Middle frontal gyrus (tissue), 1 donor: Measurements from ENCODE around the gene GRIN3B.
A peak's percentile ranks its signal among the peaks of the same experiment; 100 is the strongest.
"Not testable (repeated sequence)": the region's sequence is repeated elsewhere in the genome, so short reads cannot be mapped to it uniquely, and the experiment has no call there.

Source experiments
- DNase-seq: peaks from one replicate; pipeline ENCODE4 v3.0.0-alpha.2; 2015; ENCODE audit warnings: low spot score; ENCODE audit errors: extremely low spot score

Gene GRIN3B

DNA sequence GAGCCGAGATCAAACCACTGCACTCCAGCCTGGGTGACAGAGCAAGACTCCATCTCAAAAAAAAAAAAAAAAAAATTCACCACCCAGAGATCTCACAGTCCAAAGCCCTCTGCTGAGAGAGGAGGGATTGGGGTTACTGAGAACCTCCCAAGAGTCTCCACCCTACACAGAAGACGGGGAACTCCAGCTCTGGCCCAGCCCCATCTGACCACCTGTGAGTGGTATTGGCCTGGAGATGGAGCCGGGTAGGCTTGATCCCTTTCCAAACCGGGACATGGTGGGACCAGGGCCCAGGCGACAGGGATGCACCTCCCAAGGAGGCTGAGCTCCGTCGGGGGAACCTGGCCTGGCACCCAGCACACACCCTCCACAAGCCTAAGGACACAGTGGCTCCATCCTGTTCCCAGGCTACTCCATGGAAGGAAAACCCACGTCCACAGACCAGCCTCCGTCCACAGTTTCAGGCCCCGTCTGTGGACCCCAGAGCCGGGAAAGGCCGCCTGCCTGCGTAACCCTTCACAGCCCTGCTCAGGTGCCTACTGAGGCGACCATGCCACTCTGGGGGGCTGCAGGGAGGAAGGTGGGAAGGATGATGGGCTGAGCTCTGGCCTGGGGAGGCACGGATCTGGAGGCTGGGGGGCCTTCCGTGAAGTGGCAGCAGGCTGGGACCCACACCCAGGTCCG is 18.9 kb downstream of the GRIN3B start:
- no peak for DNase-seq

GRCh38 chr19:1019616-1019961 is 19.4 kb downstream of the GRIN3B start:
- DNase-seq, result no peak

DNA sequence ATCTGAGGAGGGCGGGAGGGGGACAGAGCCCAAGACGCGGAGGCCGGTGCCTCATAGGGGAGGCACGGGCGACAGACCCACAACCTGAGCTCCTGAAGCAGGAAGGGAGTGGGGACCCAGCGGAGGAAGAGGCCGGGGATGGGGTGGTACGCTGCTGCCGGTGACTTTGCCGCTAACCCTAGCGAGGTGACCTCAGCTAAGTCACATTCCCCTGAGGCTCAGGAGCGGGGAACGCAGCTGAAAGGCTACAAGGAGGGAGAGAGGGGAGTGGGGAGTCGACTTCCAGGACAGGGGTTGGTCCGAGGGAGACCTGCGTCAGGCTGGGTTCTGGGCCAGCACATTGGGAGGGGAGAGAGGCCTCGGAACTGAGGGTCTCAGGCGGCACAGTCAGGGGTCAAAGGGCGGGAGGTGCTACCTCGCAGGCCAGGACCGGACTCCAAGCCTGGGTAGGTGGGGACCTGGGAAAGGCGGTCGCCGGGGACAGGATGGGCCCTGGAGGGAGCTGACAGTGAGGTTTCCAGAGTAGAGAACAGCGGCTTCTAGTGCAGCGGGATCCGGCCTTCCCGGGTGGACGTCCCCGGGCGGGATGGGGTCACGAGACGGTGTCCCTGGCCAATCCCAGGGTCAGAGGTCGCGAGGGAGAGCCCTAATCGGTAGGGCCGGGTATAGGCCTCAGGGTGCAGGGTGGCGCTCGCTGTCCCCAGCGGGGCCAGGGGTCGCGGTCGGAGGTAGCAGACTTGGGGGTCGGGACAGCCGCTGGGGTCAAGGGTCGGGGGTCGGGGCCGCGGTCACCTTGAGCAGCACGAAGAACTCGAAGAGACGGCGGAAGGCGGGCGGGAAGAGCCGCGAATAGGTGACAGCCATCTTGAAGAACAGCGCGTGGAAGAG is 20.0 kb downstream of the GRIN3B start:
- no peak for DNase-seq

DNA sequence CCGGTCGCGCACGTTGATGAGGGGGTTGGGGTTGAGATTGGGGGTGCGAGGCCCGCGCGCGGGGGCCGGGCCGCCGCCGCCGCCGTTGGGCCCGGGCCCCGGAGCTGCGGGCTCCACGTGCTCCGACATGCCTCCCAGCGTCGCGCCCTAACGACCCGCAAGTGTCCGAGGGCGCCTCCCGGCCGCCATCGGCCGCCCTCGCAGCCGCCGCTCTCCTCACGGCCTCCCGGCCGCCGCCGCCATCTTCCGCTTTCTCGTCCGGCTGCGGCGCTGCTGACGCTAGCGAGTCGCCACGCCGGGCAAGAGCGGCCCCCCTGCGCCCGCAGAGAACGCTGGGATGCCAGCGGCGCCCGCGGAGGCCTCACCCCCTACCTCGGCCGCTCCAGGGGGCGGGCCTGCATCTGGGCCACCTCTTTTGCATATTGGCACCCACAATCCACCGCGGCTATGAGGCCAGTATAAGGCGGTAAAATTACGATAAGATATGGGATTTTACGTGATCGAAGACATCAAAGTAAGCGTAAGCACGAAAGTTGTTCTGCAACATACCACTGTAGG is 20.7 kb downstream of the GRIN3B start, which contains the start of gene TMEM259:
TSS of gene TMEM259 (minus strand) at position 256 of the 558 bp plus-strand sequence. CDS start at position 129, 127 bp downstream.
- peak; percentile 91 for DNase-seq

DNA sequence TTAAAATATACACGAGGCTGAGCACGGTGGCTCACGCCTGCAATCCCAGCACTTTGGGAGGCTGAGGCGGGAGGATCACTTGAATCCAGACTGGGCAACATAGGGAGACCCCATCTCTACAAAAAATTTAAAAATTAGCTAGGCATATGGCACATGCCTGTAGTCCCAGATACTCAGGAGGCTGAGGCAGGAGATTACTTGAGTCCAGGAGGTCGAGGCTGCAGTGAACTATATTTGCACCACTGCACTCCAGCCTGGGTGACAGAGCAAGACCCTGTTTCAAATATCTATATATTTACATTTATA is 23.6 kb downstream of the GRIN3B start:
- DNase-seq, result not testable (repeated sequence)

GRCh38 chr19:1025080-1025479 is 24.9 kb downstream of the GRIN3B start:
- DNase-seq, result not testable (repeated sequence)

- no peak for DNase-seq
Measured at GRCh38 chr19:1025960-1026782, 26.0 kb downstream of the GRIN3B start, which contains the start of gene CNN2. CNN2 (plus strand) TSS chr19:1026608; CDS start chr19:1026662, 54 bp downstream.

DNA sequence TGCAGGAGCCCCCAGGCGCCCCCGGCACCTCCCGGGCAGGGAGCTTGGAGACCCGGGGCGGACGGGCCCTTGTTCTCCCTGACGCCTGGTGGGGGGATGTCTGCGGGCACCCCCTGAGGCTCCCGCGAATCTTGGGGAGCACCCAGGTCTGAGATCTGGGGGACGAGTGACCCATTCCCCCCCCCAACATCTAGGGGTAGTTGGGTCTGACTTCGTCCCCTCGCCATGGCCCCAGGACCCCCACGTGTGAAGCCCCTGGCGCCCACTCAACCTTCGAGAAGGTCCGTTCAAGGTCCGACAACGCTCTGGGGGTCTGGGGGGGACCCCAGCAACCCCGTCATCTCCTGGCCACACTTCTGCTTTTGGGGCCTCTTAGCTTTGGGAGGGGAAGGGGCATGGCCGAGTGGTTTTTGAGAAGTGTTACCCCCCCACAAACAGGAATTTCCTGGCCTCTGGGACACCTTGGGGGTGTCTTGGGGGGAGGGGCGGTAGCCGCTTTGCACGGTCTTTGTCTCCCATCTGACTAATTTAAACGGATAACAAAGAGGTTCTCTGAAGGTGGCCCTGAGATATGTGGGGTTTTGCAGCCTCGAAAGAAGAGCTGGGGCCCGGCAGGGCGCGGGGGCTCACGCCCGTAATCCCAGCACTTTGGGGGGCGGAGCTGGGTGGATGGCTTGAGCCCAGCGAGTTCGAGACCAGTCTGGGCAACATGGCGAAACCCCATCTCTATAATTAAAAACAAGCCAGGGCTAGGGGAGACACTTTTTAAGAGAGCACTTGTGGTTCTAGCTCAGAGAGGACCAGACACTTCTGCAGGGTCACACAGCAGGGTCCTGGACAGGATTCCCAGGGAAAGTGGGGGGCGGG is 26.8 kb downstream of the GRIN3B start:
- no peak for DNase-seq

DNA sequence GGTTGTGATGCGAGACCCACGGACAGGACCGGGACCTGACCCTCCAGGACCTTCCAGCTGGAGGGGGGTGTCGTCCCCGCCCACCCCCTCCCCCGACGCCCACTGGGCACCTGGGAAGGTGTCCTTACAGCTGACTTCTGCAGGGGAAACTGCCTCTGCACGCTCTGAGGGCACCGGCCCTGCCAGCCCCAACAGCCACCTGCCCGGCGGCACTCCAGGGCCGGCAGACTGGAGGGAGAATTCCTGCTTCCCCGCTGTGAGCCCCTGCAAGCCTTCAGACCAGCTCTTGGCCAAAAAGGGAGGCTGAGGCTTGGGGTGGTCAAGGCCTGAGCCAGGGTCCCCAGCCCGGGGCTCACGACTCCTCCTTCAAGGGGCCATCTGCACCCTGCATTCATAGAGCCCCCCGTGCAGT is 27.4 kb downstream of the GRIN3B start:
- DNase-seq, result no peak

DNA sequence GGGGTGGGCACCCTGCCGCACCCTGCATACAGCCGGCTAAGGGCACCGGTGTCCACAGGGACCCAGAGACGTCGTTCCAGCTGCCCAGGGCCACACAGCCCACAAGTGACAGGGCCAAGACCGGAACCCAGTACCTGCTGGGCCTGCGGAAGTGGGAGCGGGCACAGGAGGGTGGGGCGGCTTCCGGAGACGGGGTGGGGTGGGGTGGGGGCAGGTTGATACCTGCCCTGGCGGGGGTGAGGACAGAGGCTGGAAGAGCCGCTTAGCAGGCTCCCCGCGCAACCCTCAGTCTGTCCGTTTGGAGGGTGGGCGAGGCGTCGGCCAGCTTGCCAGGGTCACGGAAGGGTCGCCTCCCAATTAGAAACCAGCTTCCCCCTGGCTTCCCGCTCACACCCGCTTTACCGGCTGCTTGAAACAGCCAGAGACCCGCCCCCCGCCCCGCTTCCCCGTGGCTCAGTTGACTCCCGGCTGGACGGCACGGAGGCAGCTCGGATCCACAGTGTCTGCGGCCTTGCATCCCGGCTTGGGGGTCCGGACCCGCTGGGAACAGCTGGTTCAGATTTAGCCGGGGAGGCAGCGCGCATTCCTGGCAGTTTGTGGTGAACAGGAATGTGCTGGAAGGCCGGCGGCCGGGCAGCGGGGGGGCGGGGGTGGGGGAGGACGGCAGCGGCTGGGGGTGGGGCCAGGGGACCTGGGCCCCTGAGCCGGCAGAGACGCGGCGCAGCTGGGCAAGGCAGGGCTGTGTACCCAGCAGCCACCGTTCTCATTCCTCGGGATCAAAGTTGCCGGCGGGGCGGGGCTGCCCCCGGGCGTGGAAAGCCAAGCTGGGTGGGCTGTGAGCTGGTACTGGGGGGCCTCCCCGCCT is 28.1 kb downstream of the GRIN3B start:
- DNase-seq, result no peak

GRCh38 chr19:1032264-1032867 is 32.1 kb downstream of the GRIN3B start:
- no peak for DNase-seq

DNA sequence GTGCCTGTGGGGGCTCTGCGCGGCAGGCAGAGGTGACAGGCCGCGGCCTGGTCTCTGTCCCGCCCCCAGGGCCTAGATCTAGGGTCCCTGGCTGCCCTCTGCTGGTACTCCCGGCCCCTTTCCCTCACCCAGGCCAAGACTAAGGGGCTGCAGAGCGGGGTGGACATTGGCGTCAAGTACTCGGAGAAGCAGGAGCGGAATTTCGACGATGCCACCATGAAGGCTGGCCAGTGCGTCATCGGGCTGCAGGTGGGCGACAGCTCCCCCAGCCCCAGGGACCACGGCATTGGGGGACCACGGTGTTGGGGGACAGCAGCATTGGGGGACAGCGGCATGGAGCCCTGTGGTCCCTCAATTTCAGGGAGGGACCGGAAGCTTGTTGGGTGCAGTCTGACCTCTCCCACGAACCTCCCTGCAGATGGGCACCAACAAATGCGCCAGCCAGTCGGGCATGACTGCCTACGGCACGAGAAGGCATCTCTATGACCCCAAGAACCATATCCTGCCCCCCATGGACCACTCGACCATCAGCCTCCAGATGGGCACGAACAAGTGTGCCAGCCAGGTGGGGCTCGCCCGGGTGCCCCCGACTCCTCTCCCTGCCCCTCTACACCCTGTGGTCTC is 35.9 kb downstream of the GRIN3B start:
- no peak for DNase-seq

DNA sequence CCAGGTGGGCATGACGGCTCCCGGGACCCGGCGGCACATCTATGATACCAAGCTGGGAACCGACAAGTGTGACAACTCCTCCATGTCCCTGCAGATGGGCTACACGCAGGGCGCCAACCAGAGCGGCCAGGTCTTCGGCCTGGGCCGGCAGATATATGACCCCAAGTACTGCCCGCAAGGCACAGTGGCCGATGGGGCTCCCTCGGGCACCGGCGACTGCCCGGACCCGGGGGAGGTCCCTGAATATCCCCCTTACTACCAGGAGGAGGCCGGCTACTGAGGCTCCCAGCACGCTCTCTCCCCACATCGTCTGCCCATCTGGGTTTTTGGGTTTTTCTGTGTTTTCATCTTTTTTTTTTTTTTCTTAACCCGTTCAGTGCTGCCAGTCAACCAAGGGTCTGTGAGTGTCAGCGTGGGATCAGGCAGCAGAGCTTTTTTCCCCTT is 37.4 kb downstream of the GRIN3B start:
- DNase-seq, result no peak

- DNase-seq, result no peak
Measured at GRCh38 chr19:1038978-1039645, 38.9 kb downstream of the GRIN3B start.

DNA sequence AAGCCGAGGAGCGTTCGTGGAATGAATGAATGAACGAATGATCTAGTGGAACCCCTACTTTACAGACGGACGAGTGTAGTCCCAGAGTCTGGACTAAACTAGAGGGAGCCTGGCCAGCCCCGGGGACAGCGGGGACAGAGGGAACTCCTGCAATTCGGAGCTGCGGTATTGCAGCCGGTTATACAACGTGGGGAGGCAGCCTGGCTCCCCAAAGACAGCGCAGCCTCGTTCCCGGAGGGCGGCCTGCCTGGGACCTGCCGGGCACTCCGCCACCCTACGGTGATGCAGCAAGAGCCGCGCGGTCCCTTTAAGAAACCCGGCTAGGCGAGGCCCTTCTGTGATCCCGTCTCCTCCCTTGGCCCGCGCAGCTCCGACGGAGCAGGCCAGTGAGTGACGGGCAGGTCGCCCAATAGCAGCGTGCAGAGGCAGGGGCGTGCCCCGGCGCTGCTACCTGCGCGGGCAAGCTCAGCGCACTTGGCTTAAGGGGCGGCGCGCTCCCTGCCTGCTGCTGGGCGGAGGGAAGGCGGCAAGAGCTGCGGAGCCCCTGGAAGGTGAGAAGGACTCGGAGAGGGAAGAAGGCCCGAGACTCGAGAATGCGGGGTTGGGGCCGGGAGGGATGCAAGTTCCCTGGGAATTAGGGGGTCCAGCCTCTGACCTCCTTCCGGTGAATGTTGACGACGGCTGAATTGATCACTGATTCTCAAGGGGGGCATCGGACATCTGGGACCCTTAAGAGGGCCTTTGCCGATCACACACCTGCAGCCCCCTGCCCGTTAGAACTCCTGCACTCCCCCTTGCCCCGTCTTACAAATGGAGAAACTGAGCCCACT is 39.6 kb downstream of the GRIN3B start, which contains the start of gene ABCA7:
TSS of gene ABCA7 (plus strand) at position 462 of the 830 bp plus-strand sequence. CDS start 1,255 bp downstream, outside the sequence.
- DNase-seq, result peak; percentile 85

DNA sequence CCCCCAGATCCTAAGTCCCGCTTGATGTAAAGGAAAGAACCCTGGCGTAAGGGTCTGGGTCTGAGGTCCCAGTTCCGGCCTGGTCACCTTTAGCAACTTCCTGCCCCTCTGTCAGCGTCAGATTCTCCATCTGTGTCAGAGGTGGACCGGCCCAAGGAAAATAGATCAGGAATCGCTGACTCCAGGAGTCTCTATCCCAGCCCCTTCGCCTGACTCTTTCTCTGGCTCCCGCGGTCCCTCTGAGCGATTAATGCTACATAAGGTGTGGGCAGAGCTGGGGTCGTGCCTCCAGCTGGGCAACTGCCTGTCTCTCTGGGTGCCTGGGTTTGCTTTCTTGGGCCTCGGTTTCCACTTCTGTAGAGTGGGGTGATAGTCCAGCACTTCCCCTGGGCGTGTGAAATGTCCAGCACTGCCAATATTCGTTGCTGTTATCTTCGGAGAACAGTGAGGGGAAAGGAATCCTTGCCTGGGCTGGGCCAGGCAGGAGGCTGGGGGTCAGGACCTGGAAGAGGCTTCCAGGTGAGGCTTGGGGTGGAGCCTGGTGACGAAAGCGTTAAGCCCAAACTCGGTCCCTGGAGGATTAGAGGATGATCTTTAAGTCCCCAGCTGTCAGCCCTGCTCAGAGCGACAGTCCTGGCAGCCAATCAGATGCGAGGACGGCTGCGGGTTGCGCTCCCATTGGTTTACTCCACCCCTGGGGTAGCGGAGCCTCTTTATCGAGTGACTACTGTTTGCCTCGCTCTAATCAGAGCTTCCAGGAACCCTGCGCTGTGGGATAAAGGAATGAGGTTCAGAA is 40.5 kb downstream of the GRIN3B start:
- DNase-seq, result peak; percentile 79
